ENCODE measurements around the gene SPOP.

Gene SPOP

DNA sequence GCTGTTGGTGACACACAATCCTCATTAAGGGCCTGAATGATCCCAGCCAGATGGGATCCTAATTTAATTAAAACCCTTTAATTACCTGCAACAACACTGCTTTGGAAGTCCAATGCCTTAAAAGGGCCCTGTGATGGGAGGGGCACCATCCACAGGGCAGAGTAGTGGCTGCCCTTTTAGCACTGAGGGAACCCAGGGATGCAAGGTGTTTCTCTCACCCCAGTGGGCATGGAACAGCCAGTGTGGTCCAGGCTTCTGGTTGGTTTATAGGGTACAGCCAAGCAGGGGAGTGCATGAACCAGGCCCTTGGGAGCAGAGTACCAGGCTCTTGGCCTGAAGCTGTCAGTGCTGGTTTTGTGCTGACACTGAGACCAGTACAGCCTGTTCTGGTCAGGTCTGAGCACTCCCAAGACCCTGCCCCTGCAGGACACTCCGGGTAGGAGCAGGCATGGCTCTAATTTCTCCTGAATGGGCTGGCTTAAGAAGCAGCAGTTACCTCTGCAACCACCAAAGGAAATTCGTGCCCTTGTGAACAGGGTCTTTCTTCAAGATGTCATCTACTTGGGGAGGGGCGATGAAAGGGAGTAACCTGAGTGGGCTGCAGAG, 92.4 kb downstream of the SPOP start:
- Histone ChIP-seq H3K4me1 (ENCODE audit: control insufficient read depth, insufficient read depth, low read length) (no peaks in the 10 kb centered on the region), H3K27me3 (ENCODE audit: control insufficient read depth, insufficient read depth, low read length) (no peaks in the 10 kb centered on the region), H3K9me3 (ENCODE audit: control insufficient read depth, low read length) (no peaks in the 10 kb centered on the region), H3K9ac (ENCODE audit: low read length) (no peak overlapping the region), H3K4me3 (ENCODE audit: low read length) (no peak overlapping the region), H3K36me3 (ENCODE audit: control insufficient read depth, insufficient read depth, low read length) (no peaks in the 10 kb centered on the region)

DNA sequence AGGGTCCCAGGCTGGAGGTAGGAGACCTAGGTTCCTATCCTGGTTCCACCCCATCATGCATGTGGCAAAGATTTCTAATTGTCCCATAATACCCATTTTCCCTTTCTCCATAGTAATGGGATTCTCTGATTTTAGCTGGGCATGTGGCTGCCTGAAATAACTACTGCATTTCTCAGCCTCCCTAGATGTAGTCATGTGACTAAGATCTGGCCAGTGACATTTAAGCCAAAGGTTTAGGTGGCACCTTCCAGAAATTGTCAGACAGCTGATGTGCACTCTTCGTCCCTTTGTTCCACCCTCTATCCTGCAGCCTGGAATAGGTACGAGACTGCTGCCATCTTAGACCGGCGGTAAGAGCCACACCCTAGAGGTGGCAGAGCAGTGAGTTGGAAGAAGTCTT, 94.0 kb downstream of the SPOP start:
- Histone ChIP-seq H3K27me3 (ENCODE audit: control insufficient read depth, insufficient read depth, low read length) (peaks cover 4% of the 10 kb centered on the region), H3K36me3 (ENCODE audit: control insufficient read depth, insufficient read depth, low read length) (no peaks in the 10 kb centered on the region), H3K9ac (ENCODE audit: low read length) (no peak overlapping the region), H3K4me1 (ENCODE audit: control insufficient read depth, insufficient read depth, low read length) (no peaks in the 10 kb centered on the region), H3K4me3 (ENCODE audit: low read length) (no peak overlapping the region), H3K9me3 (ENCODE audit: control insufficient read depth, low read length) (no peaks in the 10 kb centered on the region)

DNA sequence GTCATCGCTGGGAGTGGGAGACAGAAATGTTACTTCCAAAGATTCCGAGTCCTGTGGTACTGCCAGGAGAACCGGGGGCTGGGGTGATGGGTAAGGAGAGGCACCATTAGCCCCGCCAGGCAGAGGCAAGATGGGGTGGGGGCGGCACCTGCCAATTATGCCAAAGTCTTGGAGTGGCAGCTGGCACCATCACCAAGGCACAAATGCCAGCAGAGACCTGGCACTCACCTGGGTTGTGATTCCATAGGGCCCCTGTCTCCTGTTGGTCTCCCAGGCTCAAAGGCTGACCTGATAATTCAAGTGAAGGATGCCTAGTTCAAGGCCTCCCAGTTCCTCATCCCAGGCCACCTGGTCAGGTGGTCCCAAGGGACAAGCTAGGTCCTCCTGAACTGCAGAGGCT, 94.7 kb downstream of the SPOP start:
- Histone ChIP-seq H3K4me3 (ENCODE audit: low read length) (no peak overlapping the region), H3K9ac (ENCODE audit: low read length) (no peak overlapping the region), H3K27me3 (ENCODE audit: control insufficient read depth, insufficient read depth, low read length) (peaks cover 11% of the 10 kb centered on the region), H3K4me1 (ENCODE audit: control insufficient read depth, insufficient read depth, low read length) (no peaks in the 10 kb centered on the region), H3K9me3 (ENCODE audit: control insufficient read depth, low read length) (no peaks in the 10 kb centered on the region), H3K36me3 (ENCODE audit: control insufficient read depth, insufficient read depth, low read length) (no peaks in the 10 kb centered on the region)

DNA sequence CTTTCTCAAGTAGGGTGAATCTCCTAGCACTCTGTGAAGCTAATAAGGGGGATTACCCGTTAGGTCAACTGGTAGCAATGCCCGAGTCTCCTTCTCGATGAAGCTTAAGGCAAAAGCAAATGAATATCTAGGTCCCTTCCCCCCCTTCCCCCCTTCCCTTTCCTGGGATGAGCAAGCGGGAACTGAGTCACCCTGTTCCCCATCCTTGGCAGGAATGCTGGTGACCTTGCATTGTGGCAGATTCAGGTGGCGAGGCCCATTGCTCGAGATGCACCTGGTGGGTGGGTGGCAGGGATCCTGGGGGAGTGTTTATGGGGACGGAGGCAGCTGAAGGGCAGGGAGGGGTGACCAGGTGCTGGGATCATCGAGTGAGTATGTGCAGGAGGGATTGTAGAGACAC, 95.1 kb downstream of the SPOP start:
- no peaks in the 10 kb centered on the region for H3K4me1 ChIP-seq (ENCODE audit: control insufficient read depth, insufficient read depth, low read length)
- H3K36me3 ChIP-seq (ENCODE audit: control insufficient read depth, insufficient read depth, low read length), result no peaks in the 10 kb centered on the region

DNA sequence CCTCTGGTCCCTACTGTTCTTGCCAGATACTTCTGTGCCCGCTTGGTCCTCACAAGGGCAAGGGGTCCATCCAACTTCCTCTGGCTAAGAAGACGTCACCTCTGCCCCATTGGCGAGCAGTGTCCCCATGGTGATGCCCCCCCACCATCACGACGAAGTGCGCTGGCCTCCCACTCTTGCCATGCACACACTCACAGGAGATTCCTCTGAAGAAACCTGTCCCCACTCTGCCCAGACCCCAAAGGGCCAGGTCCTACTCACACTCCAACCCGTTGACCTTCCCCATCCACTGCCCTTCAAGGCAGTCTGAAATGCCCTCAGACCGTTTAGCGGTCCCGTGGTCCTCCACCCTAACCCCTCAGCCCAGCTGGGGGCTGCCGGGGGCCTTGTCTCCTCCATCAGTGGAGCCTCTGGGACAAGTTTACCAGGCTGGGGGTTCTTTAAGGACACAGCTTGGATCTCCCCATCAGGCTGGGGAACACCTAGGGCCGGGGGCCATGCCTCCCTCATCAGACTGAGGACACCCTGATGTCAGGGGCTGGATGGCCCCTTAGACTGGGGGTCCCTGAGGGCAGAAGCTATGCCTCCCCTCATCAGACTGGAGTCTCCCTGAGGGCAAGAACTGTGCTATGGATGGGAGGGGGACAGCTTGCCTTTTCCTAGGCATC, 95.7 kb downstream of the SPOP start:
- Histone ChIP-seq H3K4me3 (ENCODE audit: low read length) (no peak overlapping the region), H3K27me3 (ENCODE audit: control insufficient read depth, insufficient read depth, low read length) (peaks cover 21% of the 10 kb centered on the region), H3K4me1 (ENCODE audit: control insufficient read depth, insufficient read depth, low read length) (peaks cover 3% of the 10 kb centered on the region), H3K9me3 (ENCODE audit: control insufficient read depth, low read length) (no peaks in the 10 kb centered on the region), H3K36me3 (ENCODE audit: control insufficient read depth, insufficient read depth, low read length) (no peaks in the 10 kb centered on the region), H3K9ac (ENCODE audit: low read length) (no peak overlapping the region)

More for the DNA sequence above, 95.1 kb downstream of the SPOP start:
- H3K9ac ChIP-seq (ENCODE audit: low read length), result no peak overlapping the region
- H3K4me3 ChIP-seq (ENCODE audit: low read length), result no peak overlapping the region
- H3K27me3 ChIP-seq (ENCODE audit: control insufficient read depth, insufficient read depth, low read length), result peaks cover 15% of the 10 kb centered on the region
- no peaks in the 10 kb centered on the region for H3K9me3 ChIP-seq (ENCODE audit: control insufficient read depth, low read length)

DNA sequence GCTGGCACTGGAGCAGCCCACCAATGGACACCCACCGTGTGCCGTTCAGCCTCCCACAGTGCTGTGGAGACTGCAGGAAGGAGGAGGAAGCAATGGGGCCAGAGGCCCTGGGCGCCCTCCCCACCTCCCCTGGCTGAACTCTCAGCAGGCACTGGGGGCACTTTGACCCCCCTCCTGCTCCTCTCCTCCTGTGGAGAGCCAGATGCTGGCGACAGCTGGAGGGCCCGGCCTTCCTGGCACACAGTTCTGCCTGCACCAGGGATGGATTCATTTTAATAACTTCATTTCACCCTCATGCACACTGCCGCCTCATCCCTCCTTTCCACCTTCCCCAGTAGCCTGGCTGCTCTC, 96.3 kb downstream of the SPOP start:
- H3K9me3 ChIP-seq (ENCODE audit: control insufficient read depth, low read length), result no peaks in the 10 kb centered on the region
- no peak overlapping the region for H3K4me3 ChIP-seq (ENCODE audit: low read length)
- H3K27me3 ChIP-seq (ENCODE audit: control insufficient read depth, insufficient read depth, low read length), result peaks cover 26% of the 10 kb centered on the region
- H3K9ac ChIP-seq (ENCODE audit: low read length), result no peak overlapping the region
- peaks cover 8% of the 10 kb centered on the region for H3K4me1 ChIP-seq (ENCODE audit: control insufficient read depth, insufficient read depth, low read length)
- no peaks in the 10 kb centered on the region for H3K36me3 ChIP-seq (ENCODE audit: control insufficient read depth, insufficient read depth, low read length)

DNA sequence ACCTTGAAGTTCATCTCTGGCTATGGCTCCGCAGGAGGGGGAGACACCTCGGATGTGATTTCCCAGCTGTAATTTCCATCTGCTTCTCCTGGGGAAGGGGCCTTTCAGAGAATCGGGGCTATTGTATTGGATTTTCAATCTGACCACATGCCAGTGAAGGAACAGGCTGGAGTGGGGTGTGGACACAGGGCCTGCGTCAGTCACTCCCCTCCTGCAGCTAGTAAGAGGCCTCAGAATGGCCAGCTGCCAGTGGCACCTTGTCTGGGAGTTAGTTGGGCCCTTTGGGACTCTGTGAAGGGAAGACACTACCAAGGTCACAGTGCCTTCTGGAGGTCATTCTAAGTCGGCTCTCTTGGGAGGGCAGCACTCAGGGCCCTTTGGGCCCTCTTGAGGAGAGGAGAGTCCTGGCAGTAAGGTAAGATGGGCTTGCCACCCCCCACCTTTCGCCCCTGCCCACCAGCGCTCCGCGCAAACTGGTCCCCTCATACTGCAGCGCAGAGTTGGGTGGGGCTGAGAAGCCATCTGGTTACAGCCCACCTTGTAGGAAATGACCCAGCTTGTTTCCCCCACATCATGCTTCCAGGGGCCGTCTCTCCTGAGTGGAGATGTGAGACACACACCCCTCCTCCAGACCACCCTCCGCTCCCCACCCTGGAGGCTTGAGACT, 96.8 kb downstream of the SPOP start:
- Histone ChIP-seq H3K36me3 (ENCODE audit: control insufficient read depth, insufficient read depth, low read length) (no peaks in the 10 kb centered on the region), H3K27me3 (ENCODE audit: control insufficient read depth, insufficient read depth, low read length) (peaks cover 31% of the 10 kb centered on the region), H3K9ac (ENCODE audit: low read length) (no peak overlapping the region), H3K4me1 (ENCODE audit: control insufficient read depth, insufficient read depth, low read length) (peaks cover 13% of the 10 kb centered on the region), H3K4me3 (ENCODE audit: low read length) (no peak overlapping the region), H3K9me3 (ENCODE audit: control insufficient read depth, low read length) (no peaks in the 10 kb centered on the region)

DNA sequence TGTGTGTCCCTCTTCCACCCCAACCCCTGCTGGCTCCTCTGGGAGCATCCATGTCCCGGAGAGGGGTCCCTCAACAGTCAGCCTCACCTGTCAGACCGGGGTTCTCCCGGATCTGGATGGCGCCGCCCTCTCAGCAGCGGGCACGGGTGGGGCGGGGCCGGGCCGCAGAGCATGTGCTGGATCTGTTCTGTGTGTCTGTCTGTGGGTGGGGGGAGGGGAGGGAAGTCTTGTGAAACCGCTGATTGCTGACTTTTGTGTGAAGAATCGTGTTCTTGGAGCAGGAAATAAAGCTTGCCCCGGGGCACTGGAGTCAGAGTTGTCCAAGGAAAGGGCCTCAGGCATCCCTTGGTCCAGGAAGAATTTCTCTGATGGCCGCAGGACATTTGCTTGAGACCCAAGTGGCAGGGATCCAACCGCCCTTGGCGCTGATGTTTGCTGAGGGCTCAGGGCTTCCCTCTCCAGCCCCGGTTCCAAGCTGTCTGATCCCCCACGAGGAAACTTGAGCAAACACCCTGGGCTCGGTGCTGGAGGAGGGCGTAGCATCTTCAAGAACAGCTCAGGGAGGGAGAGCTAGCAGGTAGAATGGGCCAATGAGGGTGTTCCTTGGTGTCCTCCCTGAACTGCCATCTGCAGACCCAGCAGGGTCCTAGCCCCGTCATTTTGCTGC, 97.7 kb downstream of the SPOP start:
- H3K4me1 ChIP-seq (ENCODE audit: control insufficient read depth, insufficient read depth, low read length), result peaks cover 17% of the 10 kb centered on the region
- H3K9me3 ChIP-seq (ENCODE audit: control insufficient read depth, low read length), result no peaks in the 10 kb centered on the region
- peaks cover 37% of the 10 kb centered on the region for H3K27me3 ChIP-seq (ENCODE audit: control insufficient read depth, insufficient read depth, low read length)
- no peaks in the 10 kb centered on the region for H3K36me3 ChIP-seq (ENCODE audit: control insufficient read depth, insufficient read depth, low read length)
- no peak overlapping the region for H3K9ac ChIP-seq (ENCODE audit: low read length)
- H3K4me3 ChIP-seq (ENCODE audit: low read length), result no peak overlapping the region

DNA sequence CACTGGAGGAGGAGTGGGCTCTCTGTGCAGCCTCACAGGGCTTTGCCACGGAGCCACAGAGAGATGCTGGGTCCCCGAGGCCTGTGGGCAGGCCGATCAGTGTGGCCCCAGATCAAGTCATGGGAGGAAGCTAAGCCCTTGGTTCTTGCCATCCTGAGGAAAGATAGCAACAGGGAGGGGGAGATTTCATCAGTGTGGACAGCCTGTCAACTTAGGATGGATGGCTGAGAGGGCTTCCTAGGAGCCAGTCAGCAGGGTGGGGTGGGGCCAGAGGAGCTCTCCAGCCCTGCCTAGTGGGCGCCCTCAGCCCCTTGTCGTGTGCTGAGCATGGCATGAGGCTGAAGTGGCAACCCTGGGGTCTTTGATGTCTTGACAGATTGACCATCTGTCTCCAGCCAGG, 98.4 kb downstream of the SPOP start:
- H3K4me3 ChIP-seq (ENCODE audit: low read length), result no peak overlapping the region
- H3K36me3 ChIP-seq (ENCODE audit: control insufficient read depth, insufficient read depth, low read length), result no peaks in the 10 kb centered on the region
- no peaks in the 10 kb centered on the region for H3K9me3 ChIP-seq (ENCODE audit: control insufficient read depth, low read length)
- peaks cover 17% of the 10 kb centered on the region for H3K4me1 ChIP-seq (ENCODE audit: control insufficient read depth, insufficient read depth, low read length)
- no peak overlapping the region for H3K9ac ChIP-seq (ENCODE audit: low read length)
- peaks cover 44% of the 10 kb centered on the region for H3K27me3 ChIP-seq (ENCODE audit: control insufficient read depth, insufficient read depth, low read length)

DNA sequence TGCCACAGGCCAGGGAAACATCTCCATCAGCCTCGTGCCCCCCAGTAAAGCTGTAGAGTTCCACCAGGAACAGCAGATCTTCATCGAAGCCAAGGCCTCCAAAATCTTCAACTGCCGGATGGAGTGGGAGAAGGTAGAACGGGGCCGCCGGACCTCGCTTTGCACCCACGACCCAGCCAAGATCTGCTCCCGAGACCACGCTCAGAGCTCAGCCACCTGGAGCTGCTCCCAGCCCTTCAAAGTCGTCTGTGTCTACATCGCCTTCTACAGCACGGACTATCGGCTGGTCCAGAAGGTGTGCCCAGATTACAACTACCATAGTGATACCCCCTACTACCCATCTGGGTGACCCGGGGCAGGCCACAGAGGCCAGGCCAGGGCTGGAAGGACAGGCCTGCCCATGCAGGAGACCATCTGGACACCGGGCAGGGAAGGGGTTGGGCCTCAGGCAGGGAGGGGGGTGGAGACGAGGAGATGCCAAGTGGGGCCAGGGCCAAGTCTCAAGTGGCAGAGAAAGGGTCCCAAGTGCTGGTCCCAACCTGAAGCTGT, 98.9 kb downstream of the SPOP start:
- H3K36me3 ChIP-seq (ENCODE audit: control insufficient read depth, insufficient read depth, low read length), result no peaks in the 10 kb centered on the region
- H3K27me3 ChIP-seq (ENCODE audit: control insufficient read depth, insufficient read depth, low read length), result peaks cover 48% of the 10 kb centered on the region
- H3K9ac ChIP-seq (ENCODE audit: low read length), result no peak overlapping the region
- no peaks in the 10 kb centered on the region for H3K9me3 ChIP-seq (ENCODE audit: control insufficient read depth, low read length)
- H3K4me3 ChIP-seq (ENCODE audit: low read length), result no peak overlapping the region
- peaks cover 17% of the 10 kb centered on the region for H3K4me1 ChIP-seq (ENCODE audit: control insufficient read depth, insufficient read depth, low read length)

DNA sequence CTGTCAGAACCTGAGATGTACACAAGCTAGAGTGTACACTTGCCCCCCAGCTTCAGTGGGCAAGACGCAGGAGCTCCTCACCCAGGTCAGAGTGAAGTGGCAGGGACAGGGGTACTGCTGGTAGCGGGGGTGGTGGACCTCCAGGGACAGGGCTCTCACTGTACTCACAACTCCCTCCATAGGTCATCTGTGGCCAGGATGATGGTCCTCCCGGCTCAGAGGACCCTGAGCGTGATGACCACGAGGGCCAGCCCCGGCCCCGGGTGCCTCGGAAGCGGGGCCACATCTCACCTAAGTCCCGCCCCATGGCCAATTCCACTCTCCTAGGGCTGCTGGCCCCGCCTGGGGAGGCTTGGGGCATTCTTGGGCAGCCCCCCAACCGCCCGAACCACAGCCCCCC, 99.5 kb downstream of the SPOP start:
- H3K9me3 ChIP-seq (ENCODE audit: control insufficient read depth, low read length), result no peaks in the 10 kb centered on the region
- no peak overlapping the region for H3K9ac ChIP-seq (ENCODE audit: low read length)
- no peak overlapping the region for H3K4me3 ChIP-seq (ENCODE audit: low read length)
- peaks cover 17% of the 10 kb centered on the region for H3K4me1 ChIP-seq (ENCODE audit: control insufficient read depth, insufficient read depth, low read length)
- no peaks in the 10 kb centered on the region for H3K36me3 ChIP-seq (ENCODE audit: control insufficient read depth, insufficient read depth, low read length)
- peaks cover 50% of the 10 kb centered on the region for H3K27me3 ChIP-seq (ENCODE audit: control insufficient read depth, insufficient read depth, low read length)

DNA sequence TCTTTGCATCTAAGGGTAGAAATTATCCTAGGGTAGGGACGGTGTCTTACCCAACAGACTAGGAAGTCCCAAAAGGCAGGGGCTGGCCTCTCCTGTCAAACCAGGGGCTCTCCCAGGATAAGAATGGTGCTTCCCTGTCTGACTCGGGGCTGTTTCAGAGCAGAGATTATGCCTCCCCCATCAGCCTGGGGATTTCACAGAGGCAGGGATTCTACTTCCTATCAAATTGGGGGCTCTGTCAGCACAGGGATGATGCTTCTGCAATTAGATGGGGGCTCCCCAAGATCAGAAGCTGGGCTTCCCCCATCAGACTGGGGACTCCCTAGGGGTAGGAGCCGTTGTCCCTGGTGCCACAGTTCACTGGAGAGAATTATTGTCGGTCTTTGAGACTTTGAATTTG, 99.9 kb downstream of the SPOP start:
- Histone ChIP-seq H3K27me3 (ENCODE audit: control insufficient read depth, insufficient read depth, low read length) (peaks cover 54% of the 10 kb centered on the region), H3K9me3 (ENCODE audit: control insufficient read depth, low read length) (no peaks in the 10 kb centered on the region), H3K4me1 (ENCODE audit: control insufficient read depth, insufficient read depth, low read length) (peaks cover 17% of the 10 kb centered on the region), H3K9ac (ENCODE audit: low read length) (no peak overlapping the region), H3K4me3 (ENCODE audit: low read length) (no peak overlapping the region), H3K36me3 (ENCODE audit: control insufficient read depth, insufficient read depth, low read length) (no peaks in the 10 kb centered on the region)

All from mucosa of stomach (tissue), 1 donor.